Upper lobe of left lung (tissue), 6 donors: ENCODE measurements around the gene DDC. TPM values are rescaled to one million over a fixed set of nuclear protein-coding genes. Genes with fewer than 3 reads are reported as not detected.
A peak's percentile ranks its signal among the peaks of the same experiment; 100 is the strongest.

ENCODE experiments used
- ATAC-seq, 2 donors: fragments of 200-7000 bp; cut with Tn5 transposase; one replicate each; pipeline ENCODE4 v1.9.1; 2022; ENCODE audit warnings: mild to moderate bottlenecking in 2 of 2, moderate library complexity in 2 of 2; ENCODE audit not compliant: low FRiP score in 2 of 2
- DNase-seq, 2 donors: peaks; one replicate each; pipeline ENCODE4 v3.0.0-alpha.2; 2019 to 2020
- H3K27ac ChIP-seq, 4 donors: fragments of 200-600 bp; sonication (generic); one replicate each; pipeline ENCODE4 v1.5.1; 2016 to 2019
- H3K27me3 ChIP-seq, 4 donors: fragments of 200-600 bp; sonication (generic); one replicate each; pipeline ENCODE4 v1.5.1; 2017 to 2019
- H3K36me3 ChIP-seq, 4 donors: fragments of 200-600 bp; sonication (generic); one replicate each; pipeline ENCODE4 v1.5.1; 2016 to 2019
- H3K4me1 ChIP-seq, 4 donors: fragments of 200-600 bp; sonication (generic); one replicate each; pipeline ENCODE4 v1.5.1; 2018 to 2019
- H3K4me3 ChIP-seq, 4 donors: fragments of 200-600 bp; sonication (generic); one replicate each; pipeline ENCODE4 v1.5.1; 2017 to 2019; ENCODE audit warnings: mild to moderate bottlenecking in 2 of 4, moderate library complexity in 1 of 4
- H3K9me3 ChIP-seq, 4 donors: fragments of 200-600 bp; sonication (generic); one replicate each; pipeline ENCODE4 v1.5.1; 2018 to 2019
- EP300 ChIP-seq, 4 donors: sonication (generic); formaldehyde crosslinking; IDR thresholded peaks; one replicate each; pipeline ENCODE4 v1.5.1; 2017; ENCODE audit warnings: antibody characterized with exemption in 4 of 4, control low read depth in 2 of 4
- POLR2A ChIP-seq, 4 donors: fragments of 450-650 bp; IDR thresholded peaks; one replicate each; pipeline ENCODE4 v1.5.1; 2016 to 2017; ENCODE audit warnings: antibody characterized with exemption in 4 of 4, mild to moderate bottlenecking in 2 of 4
- POLR2AphosphoS5 ChIP-seq, 2 donors: sonication (generic); formaldehyde crosslinking; IDR thresholded peaks; one replicate each; pipeline ENCODE4 v1.5.1; 2017; ENCODE audit warnings: antibody characterized with exemption in 2 of 2
- WGBS, 2 donors: methylation state at CpG; one replicate each; pipeline ENCODE4 v1.1.5; 2017 to 2018; 5-methylcytosine and 5-hydroxymethylcytosine counted together
- total RNA-seq, 6 donors: library from RNA; depleted of rRNA in 4 of 6; stranded (reverse); fragments of >200 nt in 4 of 6; gene quantifications; one replicate each; pipeline versions ENCODE4 v1.1.0 to v1.2.1, GENCODE V29; 2016 to 2021
- TF ChIP-seq, protein P1 (sequence below), 6 experiments: fragments of 450-650 bp in 4 of 6; fragments of 200-600 bp in 2 of 6; sonication (generic) in 2 of 6; IDR thresholded peaks; one replicate each; pipeline ENCODE4 v1.5.1; 2016 to 2019; ENCODE audit warnings: antibody characterized with exemption in 6 of 6
- donor health status: DM: no; HTN: no; CAD: no; lungs with moderate emphysema.
- donor health status: DM: no; HTN: yes; CAD: no; lungs with severe emphysema.

DDC gene
- total RNA-seq, 6 donors from 2014 or later: 1.2 to 2.0 (median 1.4) TPM; not detected in 1

DNA sequence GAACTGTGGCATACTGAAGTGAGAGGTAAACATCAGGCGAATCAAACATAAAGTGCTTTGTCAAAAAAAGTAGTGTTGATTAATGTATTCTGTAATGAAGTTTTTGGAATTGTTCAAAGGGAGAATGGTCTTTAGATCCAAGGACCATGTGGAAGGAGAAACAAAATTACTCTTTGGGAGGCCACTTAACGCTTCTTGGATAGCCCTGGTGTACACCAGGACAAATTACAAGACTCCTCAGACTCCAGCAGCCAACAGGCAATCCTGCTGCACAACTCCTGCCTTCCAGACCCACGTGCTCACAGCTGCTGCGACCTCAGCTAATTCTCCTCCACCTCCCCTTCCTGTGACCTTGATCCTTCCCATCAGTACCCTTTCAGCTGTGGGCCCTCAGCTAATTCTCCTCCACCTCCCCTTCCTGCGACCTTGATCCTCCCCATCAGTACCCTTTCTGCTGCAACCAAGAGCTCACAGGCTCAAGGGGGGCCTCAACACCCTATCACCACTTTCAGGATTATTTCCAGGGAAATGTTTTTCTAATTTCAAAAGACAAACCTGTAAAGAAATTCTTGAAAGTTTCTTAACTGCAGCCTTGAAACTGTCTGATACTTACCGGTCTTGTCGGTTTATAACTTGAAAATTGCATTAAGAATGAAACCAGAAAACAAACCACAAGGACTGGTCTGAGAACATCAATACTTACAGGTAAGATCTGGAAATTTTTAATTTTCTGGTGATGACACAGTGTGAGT, 29.7 kb upstream of the DDC start:
- DNase-seq: no peak
- H3K36me3 ChIP-seq: peaks cover 0 to 69% (median 34%) of the 10 kb centered on the region in 4 donors
- no peak overlapping the region for H3K4me3 ChIP-seq
- no peaks in the 10 kb centered on the region for H3K4me1 ChIP-seq
- no peaks in the 10 kb centered on the region for H3K27me3 ChIP-seq
- TF ChIP-seq POLR2AphosphoS5 (IDR thresholded peaks at IDR 0.05) (no peak), EP300 (IDR thresholded peaks at IDR 0.05) (no peak), POLR2A (IDR thresholded peaks at IDR 0.05) (no peak)
- TF ChIP-seq, protein P1, sequence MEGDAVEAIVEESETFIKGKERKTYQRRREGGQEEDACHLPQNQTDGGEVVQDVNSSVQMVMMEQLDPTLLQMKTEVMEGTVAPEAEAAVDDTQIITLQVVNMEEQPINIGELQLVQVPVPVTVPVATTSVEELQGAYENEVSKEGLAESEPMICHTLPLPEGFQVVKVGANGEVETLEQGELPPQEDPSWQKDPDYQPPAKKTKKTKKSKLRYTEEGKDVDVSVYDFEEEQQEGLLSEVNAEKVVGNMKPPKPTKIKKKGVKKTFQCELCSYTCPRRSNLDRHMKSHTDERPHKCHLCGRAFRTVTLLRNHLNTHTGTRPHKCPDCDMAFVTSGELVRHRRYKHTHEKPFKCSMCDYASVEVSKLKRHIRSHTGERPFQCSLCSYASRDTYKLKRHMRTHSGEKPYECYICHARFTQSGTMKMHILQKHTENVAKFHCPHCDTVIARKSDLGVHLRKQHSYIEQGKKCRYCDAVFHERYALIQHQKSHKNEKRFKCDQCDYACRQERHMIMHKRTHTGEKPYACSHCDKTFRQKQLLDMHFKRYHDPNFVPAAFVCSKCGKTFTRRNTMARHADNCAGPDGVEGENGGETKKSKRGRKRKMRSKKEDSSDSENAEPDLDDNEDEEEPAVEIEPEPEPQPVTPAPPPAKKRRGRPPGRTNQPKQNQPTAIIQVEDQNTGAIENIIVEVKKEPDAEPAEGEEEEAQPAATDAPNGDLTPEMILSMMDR (IDR thresholded peaks at IDR 0.05): no peak
- ATAC-seq: no peak
- H3K27ac ChIP-seq: no peak overlapping the region
- WGBS, 2 donors: 79 to 81% methylated on average over 7 of the region's 7 CpGs
- H3K9me3 ChIP-seq: no peaks in the 10 kb centered on the region

DNA sequence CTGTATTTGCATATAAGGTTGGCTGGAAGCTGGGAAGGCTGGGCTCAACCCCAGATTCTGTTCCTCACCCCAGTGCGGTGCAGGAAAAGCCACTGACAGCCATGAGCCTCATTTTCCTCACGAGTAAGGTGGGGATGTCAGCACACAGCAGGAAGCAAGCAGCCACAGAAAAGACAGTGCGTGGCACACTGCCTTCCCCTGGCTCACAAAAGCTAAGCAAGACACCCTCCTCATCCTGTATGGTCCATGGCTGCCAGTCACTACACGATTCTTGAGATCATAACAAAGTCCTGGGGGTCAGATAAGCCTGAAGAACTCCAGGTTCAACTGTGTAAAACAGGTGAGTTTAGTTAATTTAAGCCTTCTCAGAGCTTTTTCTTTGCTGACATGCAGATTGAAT, 28.9 kb upstream of the DDC start:
- peaks cover 0 to 62% (median 34%) of the 10 kb centered on the region in 4 donors for H3K36me3 ChIP-seq
- DNase-seq (no peak), ATAC-seq (no peak)
- TF ChIP-seq EP300 (IDR thresholded peaks at IDR 0.05) (no peak), POLR2A (IDR thresholded peaks at IDR 0.05) (no peak), POLR2AphosphoS5 (IDR thresholded peaks at IDR 0.05) (no peak)
- TF ChIP-seq, protein P1 (IDR thresholded peaks at IDR 0.05): no peak
- no peak overlapping the region for H3K27ac ChIP-seq
- no peaks in the 10 kb centered on the region for H3K27me3 ChIP-seq
- H3K4me3 ChIP-seq: no peak overlapping the region
- no peaks in the 10 kb centered on the region for H3K9me3 ChIP-seq
- no peaks in the 10 kb centered on the region for H3K4me1 ChIP-seq
- 88 to 89% methylated on average over 3 to 4 of the region's 4 CpGs for WGBS, 2 donors

DNA sequence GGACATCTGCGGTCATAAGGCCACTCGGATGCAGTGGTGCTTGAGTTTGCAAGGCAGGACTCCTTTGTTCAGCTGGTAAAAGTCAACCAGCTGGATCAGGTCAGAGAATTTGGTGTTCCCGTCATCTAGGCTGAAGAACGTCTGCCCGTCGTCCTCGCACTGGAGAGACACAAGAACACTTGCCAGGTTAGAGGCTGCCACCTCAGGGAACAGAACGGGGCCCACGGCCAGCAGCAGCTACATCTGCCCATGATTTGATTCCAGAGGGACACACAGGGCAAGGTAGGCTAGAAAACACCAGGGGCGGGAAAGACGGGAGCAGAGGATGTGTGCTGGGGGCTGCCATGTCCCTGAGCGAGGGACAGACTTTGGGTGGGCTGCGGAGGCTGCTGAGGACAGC, 27.7 kb upstream of the DDC start:
- 94 to 98% methylated on average over 9 to 13 of the region's 13 CpGs for WGBS, 2 donors
- H3K27ac ChIP-seq: no peak overlapping the region
- no peak overlapping the region for H3K4me3 ChIP-seq
- H3K4me1 ChIP-seq: no peaks in the 10 kb centered on the region
- DNase-seq (no peak), ATAC-seq (no peak)
- H3K9me3 ChIP-seq: no peaks in the 10 kb centered on the region
- TF ChIP-seq POLR2A (IDR thresholded peaks at IDR 0.05): no peak
- TF ChIP-seq POLR2AphosphoS5 (IDR thresholded peaks at IDR 0.05): no peak
- no peak for TF ChIP-seq EP300 (IDR thresholded peaks at IDR 0.05)
- TF ChIP-seq, protein P1 (IDR thresholded peaks at IDR 0.05): no peak
- H3K36me3 ChIP-seq: peaks cover 0 to 50% (median 26%) of the 10 kb centered on the region in 4 donors
- no peaks in the 10 kb centered on the region for H3K27me3 ChIP-seq

DNA sequence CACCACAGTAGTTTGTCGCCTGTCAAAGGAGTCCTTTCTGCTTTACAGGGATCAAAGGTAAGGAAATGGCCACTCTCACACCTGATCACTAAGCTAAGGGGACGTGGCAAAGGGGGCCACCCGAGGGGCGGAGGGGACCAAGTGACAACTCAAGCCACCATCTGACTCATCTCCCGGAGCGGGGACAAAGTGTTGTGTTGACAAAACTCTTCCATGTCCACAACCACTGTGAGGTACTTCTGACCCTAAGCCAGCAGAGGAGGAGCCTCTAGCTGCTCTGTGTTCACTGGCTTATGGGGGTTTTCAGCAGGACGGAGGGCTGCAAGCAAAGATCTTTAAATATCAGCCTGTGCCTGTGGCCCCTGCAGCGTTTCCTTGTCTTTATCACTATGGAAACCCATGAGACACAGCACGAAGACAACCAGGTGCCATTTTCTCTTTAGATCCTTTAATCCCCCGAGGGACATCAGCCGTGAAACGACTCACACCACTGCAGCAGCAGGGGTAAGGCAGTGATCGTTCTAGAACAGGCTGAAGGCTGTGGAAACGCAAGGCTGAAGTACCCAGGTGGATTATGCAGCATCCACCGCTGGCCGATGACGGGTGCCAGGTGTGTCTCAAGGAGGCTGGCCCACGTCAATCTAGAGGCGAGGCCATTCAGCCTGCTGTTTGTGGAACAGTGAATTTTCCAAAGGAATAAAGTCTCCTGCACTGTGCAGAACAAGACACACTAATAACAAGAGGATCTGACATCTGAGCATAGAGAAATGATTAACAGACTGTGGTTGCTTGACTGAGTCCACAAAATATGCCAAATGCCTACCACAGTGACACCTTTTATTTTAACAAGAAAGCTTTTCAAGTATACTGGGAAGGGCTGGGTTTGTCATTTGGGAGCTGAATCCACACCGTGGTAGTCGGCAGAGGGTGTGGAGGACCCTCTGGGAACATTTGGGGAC, 26.6 kb upstream of the DDC start:
- no peaks in the 10 kb centered on the region for H3K27me3 ChIP-seq
- H3K4me1 ChIP-seq: no peaks in the 10 kb centered on the region
- no peak overlapping the region for H3K27ac ChIP-seq
- no peaks in the 10 kb centered on the region for H3K9me3 ChIP-seq
- ATAC-seq (peak in 1 of 2 donors; percentile 35), DNase-seq (no peak)
- H3K4me3 ChIP-seq: no peak overlapping the region
- H3K36me3 ChIP-seq: peaks cover 0 to 39% (median 20%) of the 10 kb centered on the region in 4 donors
- 88 to 90% methylated on average over 20 to 21 of the region's 21 CpGs for WGBS, 2 donors
- TF ChIP-seq, protein P1 (IDR thresholded peaks at IDR 0.05): no peak
- TF ChIP-seq EP300 (IDR thresholded peaks at IDR 0.05): no peak
- TF ChIP-seq POLR2AphosphoS5 (IDR thresholded peaks at IDR 0.05): no peak
- TF ChIP-seq POLR2A (IDR thresholded peaks at IDR 0.05): no peak
